Thyroid gland (tissue), 4 donors: Measurements from ENCODE around the gene KCNA10. TPM values are rescaled to one million over a fixed set of nuclear protein-coding genes. Genes with fewer than 3 reads are reported as not detected.

Experiments used
- DNase-seq, 2 donors: peaks; one replicate each; pipeline ENCODE4 v3.0.0-alpha.2; 2019
- H3K27ac ChIP-seq, 3 donors: fragments of 200-600 bp; sonication (generic); 1 replicate in 2 of 3; 2 replicates in 1 of 3; pipeline ENCODE4 v1.5.1; 2016 to 2019; ENCODE audit warnings: mild to moderate bottlenecking in 1 of 3, moderate library complexity in 1 of 3
- H3K27me3 ChIP-seq: fragments of 200-600 bp; sonication (generic); one replicate; pipeline ENCODE4 v1.5.1; 2019
- H3K36me3 ChIP-seq, 2 donors: fragments of 200-600 bp; sonication (generic); one replicate each; pipeline ENCODE4 v1.5.1; 2016 to 2019
- H3K4me1 ChIP-seq, 2 donors: fragments of 200-600 bp; sonication (generic); one replicate each; pipeline ENCODE4 v1.5.1; 2017 to 2019
- H3K4me3 ChIP-seq, 3 donors: fragments of 200-600 bp; sonication (generic); replicated peaks in 1 of 3; 1 replicate in 2 of 3; 2 replicates in 1 of 3; pipeline ENCODE4 v1.5.1; 2016; ENCODE audit warnings: mild to moderate bottlenecking in 1 of 3
- H3K9me3 ChIP-seq: fragments of 200-600 bp; sonication (generic); one replicate; pipeline ENCODE4 v1.5.1; 2017
- POLR2A ChIP-seq, 2 donors: fragments of 450-650 bp; IDR thresholded peaks; one replicate each; pipeline ENCODE4 v1.6.1; 2017; ENCODE audit warnings: antibody characterized with exemption in 2 of 2, mild to moderate bottlenecking in 2 of 2, moderate library complexity in 1 of 2
- WGBS, 2 donors: methylation state at CpG; one replicate each; pipeline ENCODE4 v1.1.5; 2017; 5-methylcytosine and 5-hydroxymethylcytosine counted together
- intact Hi-C: fragments of 100-400 bp; cut with DNase I; formaldehyde crosslinking; loops from one replicate; pipeline ENCODE4 v1.15.1; 2023
- total RNA-seq, 4 donors: library from RNA; depleted of rRNA; stranded (reverse); fragments of >200 nt; gene quantifications; one replicate each; pipeline ENCODE4 v1.2.3, GENCODE V29; 2016
- TF ChIP-seq, protein P1 (sequence below), 6 experiments: fragments of 200-600 bp in 3 of 6; fragments of 450-650 bp in 3 of 6; sonication (generic) in 3 of 6; IDR thresholded peaks; one replicate each; pipeline ENCODE4 v1.5.1; 2016 to 2019; ENCODE audit warnings: antibody characterized with exemption in 6 of 6, mild to moderate bottlenecking in 2 of 6, inconsistent platforms in 1 of 6, moderate library complexity in 1 of 6

Gene KCNA10
- total RNA-seq, 4 donors from 2014 or later = not detected

DNA sequence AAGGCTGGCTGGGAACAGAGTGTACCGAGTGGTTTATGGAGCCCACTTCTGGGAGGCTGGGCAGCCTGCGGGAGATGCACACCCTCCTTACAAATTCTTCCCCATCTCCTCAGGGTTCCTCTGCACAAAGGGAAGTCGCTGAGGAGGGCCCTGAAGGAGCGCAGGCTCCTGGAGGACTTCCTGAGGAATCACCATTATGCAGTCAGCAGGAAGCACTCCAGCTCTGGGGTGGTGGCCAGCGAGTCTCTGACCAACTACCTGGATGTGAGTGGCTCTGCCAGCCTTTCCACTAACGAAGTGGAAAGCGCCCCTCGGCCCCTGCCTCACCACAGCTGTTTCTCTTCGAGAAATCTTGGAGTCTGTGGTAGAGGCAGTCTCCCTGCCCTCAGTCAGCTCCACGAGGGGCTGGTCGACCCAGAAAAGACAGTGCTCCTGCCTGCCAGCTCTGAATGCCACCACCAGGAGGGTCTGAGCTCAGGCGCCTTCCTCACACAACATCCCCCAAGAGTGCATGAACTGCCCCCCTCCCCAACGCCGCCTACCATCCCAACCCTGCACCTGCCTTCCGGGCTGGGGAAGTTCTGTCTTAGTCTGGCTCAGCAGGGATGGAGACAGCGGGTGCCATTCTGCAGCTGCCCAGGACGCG lies 36.2 kb downstream of the KCNA10 start:
- WGBS, 2 donors = 33 to 46% methylated on average over 18 of the region's 18 CpGs
- no peaks in the 10 kb centered on the region for H3K4me1 ChIP-seq
- no peak overlapping the region for H3K27ac ChIP-seq
- no peak for DNase-seq
- H3K36me3 ChIP-seq = no peaks in the 10 kb centered on the region
- H3K27me3 ChIP-seq = no peaks in the 10 kb centered on the region
- TF ChIP-seq, protein P1, sequence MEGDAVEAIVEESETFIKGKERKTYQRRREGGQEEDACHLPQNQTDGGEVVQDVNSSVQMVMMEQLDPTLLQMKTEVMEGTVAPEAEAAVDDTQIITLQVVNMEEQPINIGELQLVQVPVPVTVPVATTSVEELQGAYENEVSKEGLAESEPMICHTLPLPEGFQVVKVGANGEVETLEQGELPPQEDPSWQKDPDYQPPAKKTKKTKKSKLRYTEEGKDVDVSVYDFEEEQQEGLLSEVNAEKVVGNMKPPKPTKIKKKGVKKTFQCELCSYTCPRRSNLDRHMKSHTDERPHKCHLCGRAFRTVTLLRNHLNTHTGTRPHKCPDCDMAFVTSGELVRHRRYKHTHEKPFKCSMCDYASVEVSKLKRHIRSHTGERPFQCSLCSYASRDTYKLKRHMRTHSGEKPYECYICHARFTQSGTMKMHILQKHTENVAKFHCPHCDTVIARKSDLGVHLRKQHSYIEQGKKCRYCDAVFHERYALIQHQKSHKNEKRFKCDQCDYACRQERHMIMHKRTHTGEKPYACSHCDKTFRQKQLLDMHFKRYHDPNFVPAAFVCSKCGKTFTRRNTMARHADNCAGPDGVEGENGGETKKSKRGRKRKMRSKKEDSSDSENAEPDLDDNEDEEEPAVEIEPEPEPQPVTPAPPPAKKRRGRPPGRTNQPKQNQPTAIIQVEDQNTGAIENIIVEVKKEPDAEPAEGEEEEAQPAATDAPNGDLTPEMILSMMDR (IDR thresholded peaks at IDR 0.05) = no peak
- TF ChIP-seq POLR2A (IDR thresholded peaks at IDR 0.05) = no peak
- intact Hi-C loops = no loop called here
- no peak overlapping the region for H3K4me3 ChIP-seq
- no peaks in the 10 kb centered on the region for H3K9me3 ChIP-seq

DNA sequence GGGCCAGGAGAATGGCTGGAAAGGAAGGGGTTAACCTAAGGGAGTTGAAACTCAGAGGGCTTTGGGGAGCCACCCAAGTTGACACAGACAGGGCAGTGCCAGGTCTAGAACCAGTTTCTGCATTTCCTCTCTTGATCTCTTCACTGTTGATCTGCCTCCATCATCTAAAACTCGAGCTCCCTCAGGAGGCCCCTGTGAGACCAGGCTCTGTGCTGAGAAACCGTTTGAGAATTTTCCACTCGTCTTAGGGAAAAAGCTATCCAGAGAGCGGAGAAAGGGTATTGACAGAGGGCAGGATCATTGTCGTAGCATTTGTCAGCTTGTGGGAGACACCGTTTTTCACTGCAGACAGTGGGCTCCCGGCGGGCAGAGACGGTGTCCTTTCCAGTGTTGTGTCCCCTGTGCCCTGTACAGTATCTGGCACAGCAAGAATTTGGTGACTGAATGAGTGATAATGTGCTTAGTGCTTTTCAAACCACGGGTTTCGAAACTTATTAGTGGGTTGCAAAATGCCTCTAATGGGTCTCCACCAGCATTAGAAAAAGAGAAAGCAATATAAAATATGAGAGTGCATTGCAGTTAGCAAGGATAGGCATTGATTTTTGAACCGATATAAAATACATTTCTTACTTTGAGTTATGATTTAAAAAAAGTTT lies 36.9 kb downstream of the KCNA10 start:
- no peak overlapping the region for H3K4me3 ChIP-seq
- no peaks in the 10 kb centered on the region for H3K4me1 ChIP-seq
- H3K9me3 ChIP-seq = no peaks in the 10 kb centered on the region
- no peaks in the 10 kb centered on the region for H3K27me3 ChIP-seq
- DNase-seq = no peak
- TF ChIP-seq, protein P1 (IDR thresholded peaks at IDR 0.05) = no peak
- no peak for TF ChIP-seq POLR2A (IDR thresholded peaks at IDR 0.05)
- 56 to 57% methylated on average over 12 of the region's 12 CpGs for WGBS, 2 donors
- intact Hi-C loops = no loop called here
- H3K27ac ChIP-seq = no peak overlapping the region
- no peaks in the 10 kb centered on the region for H3K36me3 ChIP-seq

DNA sequence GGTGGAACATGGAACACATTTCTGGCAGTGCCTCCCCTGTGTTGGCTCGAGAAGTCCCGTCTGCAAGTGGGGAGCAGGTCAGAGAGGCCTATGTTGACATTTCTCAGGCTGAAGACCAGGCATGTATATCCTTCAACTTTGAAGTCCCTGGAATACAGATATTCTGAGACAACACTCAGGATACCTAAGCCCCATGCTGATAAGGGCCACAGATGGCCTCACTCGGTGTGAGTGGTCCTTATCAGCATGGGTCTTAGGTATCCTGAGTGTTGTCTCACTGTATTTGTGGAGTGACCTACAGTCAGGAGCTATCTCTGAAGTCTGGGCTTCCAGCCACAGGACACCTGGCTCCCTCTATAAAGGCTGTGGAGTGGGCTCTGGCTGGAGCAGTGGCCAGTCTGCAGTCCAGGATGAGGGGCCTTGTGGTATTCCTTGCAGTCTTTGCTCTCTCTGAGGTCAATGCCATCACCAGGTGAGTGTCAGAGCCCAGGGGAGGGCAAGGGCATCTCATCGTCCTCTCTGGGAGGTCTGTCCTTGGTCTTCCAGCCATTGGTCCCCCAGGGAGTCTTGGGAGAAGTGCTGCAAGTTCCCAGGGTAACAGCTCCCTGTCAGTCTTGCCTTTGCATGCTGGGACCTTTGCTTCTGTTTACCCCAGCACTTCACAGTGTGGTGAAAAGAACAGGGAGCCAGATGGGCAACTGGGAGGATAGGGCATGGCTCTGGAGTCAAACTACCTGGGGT lies 38.4 kb downstream of the KCNA10 start:
- DNase-seq = no peak
- Histone ChIP-seq H3K4me1 (no peaks in the 10 kb centered on the region), H3K36me3 (no peaks in the 10 kb centered on the region), H3K27ac (no peak overlapping the region), H3K9me3 (no peaks in the 10 kb centered on the region), H3K4me3 (no peak overlapping the region), H3K27me3 (no peaks in the 10 kb centered on the region)
- intact Hi-C loops = no loop called here
- 39 to 53% methylated on average over 2 to 4 of the region's 4 CpGs for WGBS, 2 donors
- no peak for TF ChIP-seq POLR2A (IDR thresholded peaks at IDR 0.05)
- TF ChIP-seq, protein P1 (IDR thresholded peaks at IDR 0.05) = no peak

DNA sequence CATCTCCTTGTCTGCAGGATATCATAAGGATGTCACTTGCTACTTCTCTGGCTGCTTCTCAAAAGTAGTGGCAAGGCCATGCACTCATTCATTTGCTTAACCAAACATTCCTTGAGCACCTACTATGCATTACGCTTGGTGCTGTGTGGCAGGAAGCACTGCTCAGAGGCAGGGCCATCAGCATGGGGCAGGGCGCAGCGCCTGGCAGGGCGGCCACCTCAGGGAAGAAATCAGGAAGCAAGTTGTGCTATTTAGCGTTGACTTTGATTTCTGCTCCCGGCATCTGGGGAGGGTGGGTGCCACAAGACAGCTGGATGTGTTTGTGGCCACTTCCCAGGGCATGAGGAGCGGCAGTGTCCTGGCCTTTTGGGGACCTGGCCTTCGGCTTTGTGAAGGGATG lies 40.1 kb downstream of the KCNA10 start:
- no peaks in the 10 kb centered on the region for H3K4me1 ChIP-seq
- H3K4me3 ChIP-seq = no peak overlapping the region
- intact Hi-C loops = loop anchor here (5.0 kb wide), 1 partner anchor 52 kb away; no protein-coding TSS in a partner anchor
- H3K27me3 ChIP-seq = no peaks in the 10 kb centered on the region
- no peaks in the 10 kb centered on the region for H3K36me3 ChIP-seq
- TF ChIP-seq POLR2A (IDR thresholded peaks at IDR 0.05) = no peak
- TF ChIP-seq, protein P1 (IDR thresholded peaks at IDR 0.05) = no peak
- WGBS, 2 donors = 92 to 94% methylated on average over 8 of the region's 8 CpGs
- no peaks in the 10 kb centered on the region for H3K9me3 ChIP-seq
- DNase-seq = no peak
- no peak overlapping the region for H3K27ac ChIP-seq
